Parathyroid adenoma (tissue), 2 donors: Measurements from ENCODE around the gene STX18.
A peak's percentile ranks its signal among the peaks of the same experiment; 100 is the strongest.

Experiments used
- H2AFZ ChIP-seq: fragments of 300-600 bp; sonication (generic); one replicate; pipeline ENCODE4 v1.7.0; 2017; ENCODE audit warnings: antibody characterized with exemption, mild to moderate bottlenecking
- H3K27ac ChIP-seq: fragments of 300-600 bp; sonication (generic); one replicate; pipeline ENCODE4 v1.7.0; 2017
- H3K27me3 ChIP-seq: fragments of 300-600 bp; sonication (generic); one replicate; pipeline ENCODE4 v1.7.0; 2017; ENCODE audit warnings: low read length; ENCODE audit not compliant: control insufficient read depth, insufficient read depth
- H3K36me3 ChIP-seq: fragments of 300-600 bp; sonication (generic); one replicate; pipeline ENCODE4 v1.7.0; 2017; ENCODE audit warnings: low read length; ENCODE audit not compliant: control insufficient read depth, insufficient read depth
- H3K4me1 ChIP-seq: fragments of 300-600 bp; sonication (generic); one replicate; pipeline ENCODE4 v1.7.0; 2017; ENCODE audit warnings: control low read depth
- H3K4me2 ChIP-seq: fragments of 300-600 bp; sonication (generic); one replicate; pipeline ENCODE4 v1.7.0; 2017; ENCODE audit warnings: low read length
- H3K4me3 ChIP-seq: fragments of 300-600 bp; sonication (generic); one replicate; pipeline ENCODE4 v1.7.0; 2017; ENCODE audit warnings: low read depth, low read length
- H3K79me2 ChIP-seq: fragments of 300-600 bp; sonication (generic); one replicate; pipeline ENCODE4 v1.7.0; 2017; ENCODE audit warnings: control low read depth
- H3K9ac ChIP-seq: fragments of 300-600 bp; sonication (generic); one replicate; pipeline ENCODE4 v1.7.0; 2017; ENCODE audit warnings: mild to moderate bottlenecking
- H3K9me3 ChIP-seq: fragments of 300-600 bp; sonication (generic); one replicate; pipeline ENCODE4 v1.7.0; 2017; ENCODE audit warnings: low read length; ENCODE audit not compliant: control insufficient read depth
- TF ChIP-seq, protein P1 (sequence below): fragments of 300-600 bp; sonication (generic); IDR thresholded peaks from one replicate; pipeline ENCODE4 v1.7.0; 2017; ENCODE audit warnings: antibody characterized with exemption, mild to moderate bottlenecking
- donor health status: primary hyperparathyroidism.

STX18 gene

DNA sequence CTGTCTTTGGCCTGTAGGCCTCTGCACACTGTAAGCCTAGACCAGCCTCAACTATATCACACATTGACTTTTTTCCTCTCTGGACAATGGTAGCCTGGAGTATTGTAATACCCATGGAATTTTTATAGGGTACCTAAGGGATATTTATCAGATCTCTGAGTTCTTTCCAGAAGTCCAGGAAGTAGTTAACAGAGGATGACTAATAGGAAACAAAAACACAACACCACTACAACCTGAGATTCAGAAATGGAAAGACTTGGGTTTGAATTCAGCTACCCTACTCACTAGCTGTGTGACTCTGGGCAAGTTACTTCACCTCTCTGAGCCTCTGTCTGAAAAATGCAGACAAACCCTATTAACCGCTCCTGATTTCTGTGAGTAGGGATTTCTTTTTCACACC, 7.7 kb upstream of the STX18 start:
- Histone ChIP-seq H3K9me3 (no peaks in the 10 kb centered on the region), H3K4me2 (no peak overlapping the region), H3K36me3 (no peaks in the 10 kb centered on the region), H3K4me1 (no peaks in the 10 kb centered on the region), H3K4me3 (no peak overlapping the region), H3K9ac (no peak overlapping the region), H3K27me3 (no peaks in the 10 kb centered on the region), H3K79me2 (no peaks in the 10 kb centered on the region), H2AFZ (no peak overlapping the region), H3K27ac (no peak overlapping the region)
- TF ChIP-seq, protein P1, sequence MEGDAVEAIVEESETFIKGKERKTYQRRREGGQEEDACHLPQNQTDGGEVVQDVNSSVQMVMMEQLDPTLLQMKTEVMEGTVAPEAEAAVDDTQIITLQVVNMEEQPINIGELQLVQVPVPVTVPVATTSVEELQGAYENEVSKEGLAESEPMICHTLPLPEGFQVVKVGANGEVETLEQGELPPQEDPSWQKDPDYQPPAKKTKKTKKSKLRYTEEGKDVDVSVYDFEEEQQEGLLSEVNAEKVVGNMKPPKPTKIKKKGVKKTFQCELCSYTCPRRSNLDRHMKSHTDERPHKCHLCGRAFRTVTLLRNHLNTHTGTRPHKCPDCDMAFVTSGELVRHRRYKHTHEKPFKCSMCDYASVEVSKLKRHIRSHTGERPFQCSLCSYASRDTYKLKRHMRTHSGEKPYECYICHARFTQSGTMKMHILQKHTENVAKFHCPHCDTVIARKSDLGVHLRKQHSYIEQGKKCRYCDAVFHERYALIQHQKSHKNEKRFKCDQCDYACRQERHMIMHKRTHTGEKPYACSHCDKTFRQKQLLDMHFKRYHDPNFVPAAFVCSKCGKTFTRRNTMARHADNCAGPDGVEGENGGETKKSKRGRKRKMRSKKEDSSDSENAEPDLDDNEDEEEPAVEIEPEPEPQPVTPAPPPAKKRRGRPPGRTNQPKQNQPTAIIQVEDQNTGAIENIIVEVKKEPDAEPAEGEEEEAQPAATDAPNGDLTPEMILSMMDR: no peak

DNA sequence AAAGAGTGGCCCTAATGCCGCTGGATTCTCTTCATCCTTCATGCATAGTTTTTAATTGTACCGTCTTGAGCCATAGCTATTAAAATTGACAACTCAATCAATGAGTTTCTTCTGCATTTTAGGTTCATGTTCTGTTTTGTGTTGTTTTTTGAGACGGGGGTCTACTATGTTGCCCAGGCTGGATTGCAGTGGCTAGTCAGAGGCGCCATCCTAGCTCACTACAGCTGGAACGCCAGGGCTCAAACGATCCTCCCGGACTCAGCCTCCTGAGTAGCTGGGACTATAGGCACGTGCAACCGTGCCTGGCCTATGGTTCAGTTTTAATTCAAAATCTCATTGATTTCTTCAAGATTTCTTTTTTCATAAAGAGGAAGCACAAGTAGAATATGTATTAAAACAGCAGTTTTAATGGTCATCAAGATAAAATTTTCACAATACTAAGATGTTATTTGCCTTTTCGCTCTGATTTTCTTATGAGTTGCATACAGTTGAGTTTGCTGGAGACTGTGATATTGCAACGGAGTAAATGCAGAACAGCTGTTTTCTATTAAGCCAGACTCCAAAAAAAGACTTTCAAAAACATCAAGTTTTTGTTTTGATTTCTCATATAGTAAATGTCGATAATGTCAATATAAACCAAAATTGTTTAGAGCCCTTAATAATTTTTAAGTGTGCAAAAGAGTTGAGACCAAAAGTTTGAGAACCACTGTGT, 1.1 kb upstream of the STX18 start:
- H3K4me1 ChIP-seq: no peaks in the 10 kb centered on the region
- H3K4me3 ChIP-seq: peak overlapping the region; percentile 91
- H2AFZ ChIP-seq: peak overlapping the region; percentile 93
- TF ChIP-seq, protein P1: no peak
- H3K36me3 ChIP-seq: no peaks in the 10 kb centered on the region
- H3K27ac ChIP-seq: no peak overlapping the region
- H3K4me2 ChIP-seq: peak overlapping the region; percentile 85
- peaks cover 8% of the 10 kb centered on the region for H3K79me2 ChIP-seq
- H3K27me3 ChIP-seq: no peaks in the 10 kb centered on the region
- no peaks in the 10 kb centered on the region for H3K9me3 ChIP-seq
- H3K9ac ChIP-seq: no peak overlapping the region

DNA sequence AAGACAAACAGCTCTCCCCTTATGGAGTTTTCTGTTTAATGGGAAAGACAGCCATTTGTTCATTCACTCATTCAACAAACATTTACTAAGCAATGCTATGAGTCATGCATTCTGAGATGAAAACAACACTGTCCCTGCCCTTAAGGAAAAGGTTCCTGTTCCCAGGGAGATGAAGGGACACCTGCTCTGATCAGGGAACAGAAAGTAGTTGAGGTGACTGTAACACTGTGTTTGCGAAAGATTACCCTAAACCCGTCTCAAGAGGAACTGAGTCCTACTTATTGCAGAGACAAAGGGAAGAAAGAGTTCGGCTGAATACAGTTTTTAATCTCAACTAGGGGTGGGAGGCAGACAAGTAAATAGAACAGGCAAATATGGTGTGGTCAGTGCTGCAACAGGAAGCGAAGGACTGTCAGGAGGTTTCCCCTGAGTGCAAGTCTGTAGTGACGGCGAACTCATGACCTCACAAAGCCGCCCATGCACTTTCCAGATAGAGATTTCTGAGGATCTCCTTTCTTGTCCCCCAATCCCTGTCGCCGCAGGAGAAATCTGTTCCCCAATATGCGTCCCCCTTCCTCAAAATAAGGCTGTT, 712 bp downstream of the STX18 start:
- H3K79me2 ChIP-seq: peaks cover 8% of the 10 kb centered on the region
- peak overlapping the region; percentile 89 for H3K4me2 ChIP-seq
- H3K36me3 ChIP-seq: no peaks in the 10 kb centered on the region
- peak overlapping the region; percentile 91 for H3K4me3 ChIP-seq
- TF ChIP-seq, protein P1: no peak
- H3K4me1 ChIP-seq: no peaks in the 10 kb centered on the region
- peak overlapping the region; percentile 77 for H3K27ac ChIP-seq
- H3K9me3 ChIP-seq: no peaks in the 10 kb centered on the region
- no peaks in the 10 kb centered on the region for H3K27me3 ChIP-seq
- peak overlapping the region; percentile 53 for H3K9ac ChIP-seq
- H2AFZ ChIP-seq: peak overlapping the region; percentile 93

DNA sequence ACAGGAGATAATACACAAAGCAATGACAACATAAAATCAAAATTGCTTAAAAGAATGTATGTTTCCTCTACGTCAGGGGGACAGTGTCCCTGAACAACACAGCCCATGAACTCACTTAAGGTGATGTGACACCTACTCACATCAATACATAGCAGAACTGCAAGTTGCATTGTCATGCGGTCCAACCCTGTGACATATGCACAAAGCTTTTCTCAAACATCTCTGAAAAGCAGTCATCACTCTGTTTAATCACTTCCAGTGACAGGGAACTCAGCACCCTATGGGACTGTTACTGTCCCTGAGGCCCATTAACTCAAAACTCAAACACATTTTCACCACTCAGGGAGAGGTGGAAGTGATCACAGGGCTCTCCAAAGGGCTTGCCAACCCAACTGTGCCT, 2.4 kb downstream of the STX18 start:
- Histone ChIP-seq H3K4me3 (no peak overlapping the region), H3K79me2 (peaks cover 8% of the 10 kb centered on the region), H3K27me3 (no peaks in the 10 kb centered on the region), H2AFZ (no peak overlapping the region), H3K36me3 (no peaks in the 10 kb centered on the region), H3K4me2 (no peak overlapping the region), H3K9ac (no peak overlapping the region), H3K4me1 (no peaks in the 10 kb centered on the region), H3K9me3 (no peaks in the 10 kb centered on the region), H3K27ac (no peak overlapping the region)
- TF ChIP-seq, protein P1: no peak

DNA sequence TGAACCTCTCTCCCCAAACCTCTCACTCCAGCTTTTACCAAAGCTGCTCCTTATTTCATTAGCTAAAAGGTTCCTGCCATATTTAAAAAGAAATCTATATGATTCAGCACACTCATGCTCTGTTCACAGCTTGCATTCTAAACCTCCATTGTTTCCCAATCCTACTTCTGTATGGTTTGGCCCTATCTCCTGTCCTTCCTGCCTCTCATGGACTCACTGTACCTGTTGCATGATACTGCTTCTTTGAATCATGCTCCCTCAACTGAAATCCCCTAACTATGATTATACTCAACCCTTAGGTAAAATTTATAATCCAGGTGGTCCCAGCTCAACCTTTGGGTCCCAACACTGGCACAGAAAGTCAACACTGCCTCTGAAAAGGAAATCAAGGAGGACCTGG, 6.3 kb downstream of the STX18 start:
- Histone ChIP-seq H3K79me2 (no peaks in the 10 kb centered on the region), H3K9ac (no peak overlapping the region), H2AFZ (no peak overlapping the region), H3K27ac (no peak overlapping the region), H3K27me3 (no peaks in the 10 kb centered on the region), H3K36me3 (no peaks in the 10 kb centered on the region), H3K4me3 (no peak overlapping the region), H3K9me3 (no peaks in the 10 kb centered on the region), H3K4me1 (no peaks in the 10 kb centered on the region), H3K4me2 (no peak overlapping the region)
- TF ChIP-seq, protein P1: no peak
